GM12878 (cell line): ENCODE measurements around the gene CCDC34. TPM values are rescaled to one million over a fixed set of nuclear protein-coding genes. Genes with fewer than 3 reads are reported as not detected.

Source experiments
- ATAC-seq: fragments of 200-7000 bp; cut with Tn5 transposase; 3 replicates; pipeline ENCODE4 v1.9.1; 2020; ENCODE audit warnings: mild to moderate bottlenecking, moderate library complexity
- BruUV-seq: library from RNA; stranded (reverse); fragments of 400-500 nt; replicated peaks from 2 replicates; lab custom pipeline; 2021; lab: Mats Ljungman, UMichigan
- CTCF ChIA-PET: fragments of 300-600 bp; sonication (Branson Sonifier 250); formaldehyde crosslinking; extraction: SDS; loops from one replicate; lab custom pipeline; 2021; ENCODE audit warnings: inconsistent platforms; lab: Yijun Ruan, JAX
- POLR2A ChIA-PET: fragments of 350-600 bp; formaldehyde crosslinking; extraction: SDS; loops from one replicate; lab custom pipeline; 2021; ENCODE audit warnings: inconsistent platforms; lab: Charles Lee
- RAD21 ChIA-PET: fragments of 300-600 bp; sonication (Branson Sonifier 250); formaldehyde crosslinking; loops from one replicate; lab custom pipeline; 2023; ENCODE audit warnings: antibody characterized with exemption; ENCODE audit not compliant: unreplicated experiment; lab: Charles Lee
- SMC1A ChIA-PET: fragments of 300-600 bp; sonication (Branson Sonifier 250); formaldehyde crosslinking; loops from one replicate; lab custom pipeline; 2023; ENCODE audit not compliant: unreplicated experiment, uncharacterized antibody; lab: Charles Lee
- DNase-seq: peaks from one replicate; pipeline ENCODE4 v3.0.0-alpha.2; 2011; ENCODE audit warnings: low read depth, low spot score
- FAIRE-seq: peaks from 3 replicates; lab custom pipeline; 2011; peaks lifted over from hg19 to GRCh38; lab: Jason Lieb, UNC
- H2AFZ ChIP-seq: 2 replicates; pipeline ENCODE4 v1.6.0; 2011; ENCODE audit warnings: low read depth, low read length, control low read depth; ENCODE audit not compliant: control insufficient read depth
- H3K27ac ChIP-seq: 2 replicates; pipeline ENCODE4 v1.5.1; 2011; ENCODE audit warnings: control low read depth; ENCODE audit not compliant: control insufficient read depth, insufficient read depth
- H3K27me3 ChIP-seq, 2 experiments: replicated peaks in 1 of 2; 2 replicates each; pipeline versions ENCODE4 v1.6.0 to v1.6.1; 2011; ENCODE audit warnings: low read length in 1 of 2; ENCODE audit not compliant: control insufficient read depth in 2 of 2, insufficient read depth in 2 of 2
- H3K36me3 ChIP-seq, 2 experiments: 2 replicates each; pipeline ENCODE4 v1.5.1; 2011; ENCODE audit warnings: low read length in 1 of 2; ENCODE audit not compliant: control insufficient read depth in 2 of 2, insufficient read depth in 2 of 2
- H3K4me1 ChIP-seq: 2 replicates; pipeline ENCODE4 v1.6.1; 2011; ENCODE audit warnings: mild to moderate bottlenecking, low read length, moderate library complexity, mixed read lengths; ENCODE audit not compliant: control insufficient read depth, insufficient read depth
- H3K4me2 ChIP-seq: 2 replicates; pipeline ENCODE4 v1.6.0; 2011; ENCODE audit warnings: control low read depth; ENCODE audit not compliant: control insufficient read depth, insufficient read depth
- H3K4me3 ChIP-seq: fragments of 200-600 bp; sonication (generic); 2 replicates; pipeline ENCODE4 v1.5.1; 2016
- H3K79me2 ChIP-seq: 2 replicates; pipeline ENCODE4 v1.6.0; 2011; ENCODE audit warnings: low read length; ENCODE audit not compliant: control insufficient read depth, insufficient read depth
- H3K9ac ChIP-seq: 2 replicates; pipeline ENCODE4 v1.8.0; 2011; ENCODE audit warnings: low read length, control low read depth, mixed read lengths; ENCODE audit not compliant: control insufficient read depth, insufficient read depth
- H3K9me3 ChIP-seq: replicated peaks from 3 replicates; pipeline ENCODE4 v1.5.1; 2011; ENCODE audit warnings: mild to moderate bottlenecking, low read length; ENCODE audit not compliant: control insufficient read depth, insufficient read depth
- H4K20me1 ChIP-seq: 2 replicates; pipeline ENCODE4 v1.6.0; 2011; ENCODE audit not compliant: control insufficient read depth, insufficient read depth
- EP300 ChIP-seq, 2 experiments: fragments of 150-350 bp in 1 of 2; IDR thresholded peaks; 2 replicates each; pipeline ENCODE4 v1.6.1; 2011 to 2012; ENCODE audit warnings: low read depth in 2 of 2, low read length in 2 of 2, borderline replicate concordance in 1 of 2, improper control_type of control experiment in 1 of 2, inconsistent platforms in 1 of 2; ENCODE audit not compliant: control insufficient read depth in 1 of 2
- NR2F1 ChIP-seq: fragments of 450-650 bp; conservative IDR thresholded peaks from 2 replicates; pipeline ENCODE4 v1.6.1; 2017; ENCODE audit warnings: mild to moderate bottlenecking
- RCOR1 ChIP-seq: conservative IDR thresholded peaks from 2 replicates; pipeline ENCODE4 v1.6.1; 2012; ENCODE audit warnings: low read depth, low read length, improper control_type of control experiment
- REST ChIP-seq: IDR thresholded peaks from 2 replicates; pipeline ENCODE4 v1.6.1; 2012; ENCODE audit warnings: mild to moderate bottlenecking, low read depth, low read length
- SPI1 ChIP-seq: IDR thresholded peaks from 2 replicates; pipeline ENCODE4 v1.6.1; 2011; ENCODE audit warnings: low read depth, mild to moderate bottlenecking, low read length, moderate library complexity, borderline replicate concordance; ENCODE audit not compliant: insufficient read depth
- ZBTB4 ChIP-seq: fragments of 450-650 bp; formaldehyde crosslinking; IDR thresholded peaks from 2 replicates; pipeline ENCODE4 v1.4.0; 2022; ENCODE audit warnings: mild to moderate bottlenecking, moderate library complexity
- WGBS: methylation state at CpG from one replicate; pipeline ENCODE4 v1.1.6; 2016; ENCODE audit warnings: low lambda C conversion rate; ENCODE audit not compliant: insufficient replicate concordance, insufficient coverage; ENCODE audit errors: missing lambda C conversion rate; 5-methylcytosine and 5-hydroxymethylcytosine counted together
- in situ Hi-C: fragments of 300-500 bp; cut with MboI; formaldehyde crosslinking; loops from 9 replicates; pipeline ENCODE4 v1.14.3; 2018; ENCODE audit warnings: mixed read lengths
- intact Hi-C: fragments of 100-400 bp; cut with micrococcal nuclease; formaldehyde crosslinking; loops from one replicate; pipeline ENCODE4 v1.14.2; 2022; ENCODE audit not compliant: unreplicated experiment
- polyA plus RNA-seq, 11 experiments: library from polyadenylated mRNA; depleted of rRNA in 4 of 11; unstranded in 6 of 11; stranded (reverse) in 5 of 11; fragments of >200 nt; fragmentation: Nextera tagmentation in 4 of 11; fragmentation: Illumina TruSeq in 1 of 11; extraction: Ambion mirVana in 4 of 11; extraction: Trizol in 1 of 11; gene quantifications; 1 replicate in 1 of 11; 2 replicates in 10 of 11; pipeline versions ENCODE4 v1.2.1 to v1.2.3, GENCODE V29; 2011 to 2016; ENCODE audit warnings: inconsistent platforms in 2 of 11, missing spikeins in 2 of 11, low read depth in 1 of 11
- total RNA-seq, 4 experiments: library from RNA; depleted of rRNA in 3 of 4; stranded (reverse); fragments of >200 nt in 3 of 4; fragmentation: Illumina TruSeq in 1 of 4; extraction: Trizol in 1 of 4; gene quantifications; 2 replicates each; pipeline versions ENCODE4 v1.2.1 to v1.2.3, GENCODE V29; 2013 to 2021

Gene CCDC34
- total and polyA plus RNA-seq, 10 of the 15 experiments (the other 5 are each of a cell fraction or from before 2014, with no cell fraction given) = 6.2 to 39.1 (median 14.6) TPM

DNA sequence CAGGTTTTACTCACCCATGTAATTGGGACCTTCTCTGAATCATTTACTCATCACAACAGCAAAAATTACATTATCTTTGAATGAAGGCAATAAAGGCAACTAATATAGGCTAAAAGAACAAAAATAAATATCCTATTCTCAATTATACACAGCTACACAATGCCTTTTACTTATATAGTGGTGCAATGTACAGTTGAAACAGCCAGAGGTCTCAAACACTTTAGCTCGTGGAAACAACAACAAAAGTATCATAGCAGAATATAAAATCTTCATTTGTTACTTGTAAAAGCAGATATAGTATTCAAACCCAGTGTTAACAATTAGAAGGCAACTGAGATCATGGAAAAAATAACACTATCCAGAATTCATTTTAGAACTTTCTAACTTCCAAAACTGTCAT lies 20.6 kb upstream of the CCDC34 start (continued):
- no peak for TF ChIP-seq ZBTB4 (CRISPR knock-in tag)
- no peak for TF ChIP-seq NR2F1

DNA sequence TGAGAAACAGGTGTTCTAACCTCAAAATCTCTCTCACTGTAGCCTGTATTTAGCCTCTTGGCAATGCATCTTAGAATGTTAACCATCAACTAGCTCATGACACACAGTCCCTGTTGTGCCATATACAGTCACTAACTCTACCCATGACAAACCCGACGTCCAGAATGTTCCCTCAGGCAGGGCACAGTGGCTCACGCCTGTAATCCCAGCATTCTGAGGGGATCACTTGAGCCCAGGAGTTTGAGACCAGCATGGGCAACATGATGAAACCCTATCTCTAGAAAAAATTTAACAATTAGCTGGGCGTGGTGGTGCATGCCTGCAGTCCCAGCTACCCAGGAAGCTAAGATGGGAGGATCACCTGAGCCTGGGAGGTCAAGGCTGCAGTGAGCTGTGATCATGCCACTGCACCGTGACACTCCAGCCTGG lies 18.2 kb upstream of the CCDC34 start:
- CTCF ChIA-PET = interaction anchor here (1.2 to 1.4 kb wide), 2 partner anchors 85 to 105 kb away, joined by 3 to 5 read pairs; no protein-coding TSS in a partner anchor

More for the DNA sequence above, 18.2 kb upstream of the CCDC34 start:
- WGBS = 43% methylated on average over 5 of the region's 5 CpGs
- FAIRE-seq (no peak), DNase-seq (no peak), ATAC-seq (no peak)
- in situ Hi-C loops (no loop called here), intact Hi-C loops (no loop called here)
- ChIA-PET SMC1A (interaction anchor here (0.9 kb wide), 1 partner anchor 223 kb away, joined by 3 read pairs; no protein-coding TSS in a partner anchor), POLR2A (no interaction called here), RAD21 (interaction anchor here (1.3 kb wide), 1 partner anchor 197 kb away, joined by 3 read pairs; no protein-coding TSS in a partner anchor)
- TF ChIP-seq EP300 (IDR thresholded peaks at IDR 0.05; ENCODE audit: borderline replicate concordance in 1 of 2, control insufficient read depth in 1 of 2, low read depth in 2 of 2, low read length in 2 of 2) = no peak
- TF ChIP-seq REST = no peak
- TF ChIP-seq RCOR1 = no peak
- TF ChIP-seq SPI1 = no peak
- Histone ChIP-seq H3K36me3 (no peaks in the 10 kb centered on the region), H3K27ac (no peak overlapping the region), H3K27me3 (no peaks in the 10 kb centered on the region; a peak in 1 of 4 replicates), H2AFZ (no peak overlapping the region), H4K20me1 (no peaks in the 10 kb centered on the region), H3K9me3 (no peaks in the 10 kb centered on the region), H3K4me2 (no peak overlapping the region), H3K4me3 (no peak overlapping the region), H3K4me1 (no peaks in the 10 kb centered on the region), H3K79me2 (no peaks in the 10 kb centered on the region), H3K9ac (no peak overlapping the region)
- no TSS peak for BruUV-seq
